ENCODE measurements around the gene EMC9. TPM values are rescaled to one million over a fixed set of nuclear protein-coding genes. Genes with fewer than 3 reads are reported as not detected.

EMC9 gene
- total RNA-seq, 1 donor from 2014 or later: 19.1 TPM

GRCh38 chr14:24147761-24148428, 6.5 kb upstream of the EMC9 start:
- ATAC-seq: peak; percentile 1

GRCh38 chr14:24146978-24147760, 5.8 kb upstream of the EMC9 start, which contains the start of gene RNF31:
TSS of gene RNF31 (plus strand) at chr14:24147498. CDS start at chr14:24147699, 201 bp downstream.
- ATAC-seq: peak; percentile 94

DNA sequence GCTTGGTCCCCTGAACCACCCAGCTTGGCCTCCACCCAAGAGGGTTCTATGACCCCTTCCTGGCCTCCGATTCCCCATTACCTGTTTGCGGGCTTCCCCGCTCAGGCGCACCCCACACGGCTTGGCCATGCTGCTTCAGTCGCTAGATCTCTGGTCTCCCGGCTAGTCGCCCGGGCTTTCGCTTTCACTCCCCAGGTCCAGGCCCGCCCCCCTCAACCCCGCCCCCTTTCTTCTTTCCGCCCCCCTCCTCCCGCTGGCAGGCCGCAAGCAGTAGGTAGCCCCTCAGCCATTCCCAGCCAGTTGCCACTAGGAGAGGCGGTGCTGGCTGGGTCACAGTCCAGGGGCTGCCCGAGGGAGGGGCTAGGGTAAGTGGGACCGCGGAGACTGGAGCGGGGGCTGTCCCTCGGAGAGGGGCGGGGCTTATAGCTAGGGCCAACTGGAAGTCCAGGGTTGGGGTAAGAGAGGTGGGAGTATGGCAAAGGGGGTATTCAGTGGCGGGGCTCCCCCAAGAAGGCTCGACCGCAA, 5.1 kb upstream of the EMC9 start, which contains the start of gene PSME2:
Gene PSME2 (minus strand): TSS at position 158 of the 525 bp plus-strand sequence. CDS start 29 bp downstream, at position 129.
- ATAC-seq: peak; percentile 82

DNA sequence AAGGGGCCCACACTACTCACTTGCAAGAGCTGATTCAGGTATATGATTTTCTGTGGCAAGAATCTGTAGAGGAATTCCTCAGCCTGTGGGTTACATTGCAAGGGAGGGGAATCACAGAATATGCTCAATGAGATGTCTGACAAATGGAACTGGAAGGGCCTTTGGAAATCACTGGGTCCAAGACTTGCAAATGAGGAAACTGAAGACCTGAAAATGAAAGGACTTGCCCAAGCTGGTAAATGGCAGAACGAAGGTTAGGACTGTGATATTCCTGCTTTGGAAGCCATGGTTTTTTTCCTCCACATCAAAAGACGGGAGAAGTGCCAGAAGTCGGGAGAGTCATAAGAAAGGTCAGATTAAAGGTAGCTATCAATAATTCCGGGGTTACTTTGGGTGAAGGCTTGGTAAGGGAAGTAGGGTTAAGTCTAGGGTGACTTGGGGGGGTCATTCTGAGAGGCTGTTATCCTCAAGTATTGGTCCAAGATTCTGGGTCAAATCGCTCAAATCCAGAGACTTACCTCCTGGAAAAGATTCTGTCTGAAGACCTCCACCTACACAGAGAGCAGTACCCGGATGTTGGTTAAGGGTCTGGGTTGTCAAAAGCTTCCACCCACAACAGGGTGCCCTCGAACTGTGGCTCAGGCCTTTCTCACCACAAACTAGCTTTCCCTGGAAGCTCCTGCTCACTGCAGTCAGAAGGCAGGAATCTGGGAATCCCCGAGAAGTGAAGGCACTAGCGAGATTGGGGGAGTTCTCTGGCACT, 4.5 kb upstream of the EMC9 start:
- ATAC-seq: no peak

DNA sequence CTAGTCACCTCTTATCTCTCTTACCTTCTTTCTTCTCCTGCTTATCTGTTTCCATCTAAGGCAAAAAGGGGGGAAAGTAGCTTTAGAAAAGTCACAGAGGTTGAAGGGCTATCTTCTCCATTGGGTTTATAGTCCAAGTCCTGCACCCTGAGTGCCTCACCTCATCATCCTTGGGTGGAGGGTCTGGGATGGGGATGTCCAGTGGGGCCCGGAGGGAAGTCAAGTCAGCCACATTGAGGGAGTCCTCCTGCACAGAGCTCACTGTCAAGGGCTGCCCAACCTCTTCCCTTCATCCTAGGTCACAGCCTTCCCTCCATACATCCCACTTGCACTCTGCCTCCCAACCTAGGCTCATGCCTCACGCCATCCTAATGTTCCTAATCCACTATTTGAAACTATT, 3.8 kb upstream of the EMC9 start:
- ATAC-seq: no peak

GRCh38 chr14:24144451-24144850, 3.1 kb upstream of the EMC9 start:
- ATAC-seq: no peak

DNA sequence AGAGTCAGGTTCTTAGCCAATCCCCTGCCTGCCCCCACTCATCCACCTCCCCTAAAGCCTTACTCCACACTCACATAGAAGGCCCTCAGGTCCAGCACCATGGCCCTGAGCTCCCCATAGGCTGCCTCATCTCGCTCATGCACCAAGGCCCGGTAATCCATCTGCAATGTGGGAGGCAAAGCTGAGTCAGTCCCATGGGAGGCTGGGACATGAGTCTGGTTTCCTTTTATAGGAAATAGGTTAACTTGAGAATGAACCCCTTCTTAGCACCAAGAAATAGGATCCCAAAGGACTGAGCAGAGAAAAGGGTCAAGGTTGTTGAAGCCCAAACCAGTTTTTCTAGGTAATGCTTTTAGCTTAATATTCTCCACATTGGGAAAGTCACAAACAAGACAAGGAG, 2.1 kb upstream of the EMC9 start:
- ATAC-seq: no peak

- no peak for ATAC-seq
Observed at GRCh38 chr14:24139272-24139934, 2.0 kb downstream of the EMC9 start.

DNA sequence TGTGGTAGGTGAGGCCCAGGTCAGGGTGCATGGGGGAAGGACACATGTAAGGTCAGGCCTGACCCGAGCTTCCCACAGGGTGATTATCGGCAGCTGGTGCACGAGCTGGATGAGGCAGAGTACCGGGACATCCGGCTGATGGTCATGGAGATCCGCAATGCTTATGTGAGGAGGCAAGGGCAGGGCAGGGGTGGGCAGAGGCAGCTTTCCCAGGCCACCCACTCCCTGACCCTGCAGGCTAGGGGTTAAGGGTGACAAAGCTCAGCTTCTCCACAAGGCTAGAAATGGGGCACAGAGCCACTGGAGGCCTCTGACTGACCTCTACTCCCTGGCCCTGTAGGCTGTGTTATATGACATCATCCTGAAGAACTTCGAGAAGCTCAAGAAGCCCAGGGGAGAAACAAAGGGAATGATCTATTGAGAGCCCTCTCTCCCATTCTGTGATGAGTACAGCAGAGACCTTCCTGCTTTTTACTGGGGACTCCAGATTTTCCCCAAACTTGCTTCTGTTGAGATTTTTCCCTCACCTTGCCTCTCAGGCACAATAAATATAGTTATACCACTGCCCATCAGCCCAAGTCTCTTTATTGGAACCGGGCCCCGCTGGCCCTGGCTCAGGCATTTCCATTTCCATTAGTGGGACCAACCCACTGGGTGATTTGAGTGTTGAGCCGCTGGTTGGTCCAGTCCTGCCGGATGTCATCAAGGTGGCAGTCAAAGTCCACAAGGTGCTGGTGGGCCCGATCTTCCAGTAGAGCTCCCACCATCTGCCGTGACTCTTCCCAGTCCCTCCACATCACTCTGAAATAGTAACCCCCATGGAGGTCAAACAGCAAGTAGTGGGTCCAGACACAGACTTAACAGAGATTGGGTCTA, 2.8 kb downstream of the EMC9 start:
- no peak for ATAC-seq

DNA sequence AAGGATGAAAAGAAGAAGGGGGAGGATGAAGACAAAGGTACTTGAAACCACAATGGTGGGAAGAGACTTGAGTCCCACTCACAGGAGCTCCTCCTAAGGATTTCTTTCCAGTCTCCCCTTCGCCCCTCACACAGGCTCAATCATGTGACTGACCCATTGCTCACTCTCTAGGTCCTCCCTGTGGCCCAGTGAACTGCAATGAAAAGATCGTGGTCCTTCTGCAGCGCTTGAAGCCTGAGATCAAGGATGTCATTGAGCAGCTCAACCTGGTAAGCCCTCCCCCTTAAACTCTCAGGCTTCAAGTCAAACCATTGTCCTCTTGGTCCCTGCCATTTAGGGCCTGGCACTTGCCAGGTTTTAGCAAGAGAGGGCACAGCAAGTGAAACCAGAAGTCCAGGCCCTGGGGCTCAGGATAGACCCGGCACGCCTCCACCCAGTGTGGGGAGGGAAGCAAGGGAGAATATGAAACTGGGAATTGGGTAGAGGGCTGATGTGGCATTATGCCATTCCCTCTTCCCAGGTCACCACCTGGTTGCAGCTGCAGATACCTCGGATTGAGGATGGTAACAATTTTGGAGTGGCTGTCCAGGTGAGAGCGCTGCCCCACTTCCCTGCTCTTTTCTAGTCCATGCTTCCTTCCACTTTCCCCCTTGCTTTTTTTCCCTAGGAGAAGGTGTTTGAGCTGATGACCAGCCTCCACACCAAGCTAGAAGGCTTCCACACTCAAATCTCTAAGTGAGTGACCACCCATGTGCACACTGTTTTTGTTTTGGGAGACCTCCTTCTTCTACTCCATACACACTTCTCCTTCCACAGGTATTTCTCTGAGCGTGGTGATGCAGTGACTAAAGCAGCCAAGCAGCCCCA, 3.6 kb downstream of the EMC9 start:
- no peak for ATAC-seq

DNA sequence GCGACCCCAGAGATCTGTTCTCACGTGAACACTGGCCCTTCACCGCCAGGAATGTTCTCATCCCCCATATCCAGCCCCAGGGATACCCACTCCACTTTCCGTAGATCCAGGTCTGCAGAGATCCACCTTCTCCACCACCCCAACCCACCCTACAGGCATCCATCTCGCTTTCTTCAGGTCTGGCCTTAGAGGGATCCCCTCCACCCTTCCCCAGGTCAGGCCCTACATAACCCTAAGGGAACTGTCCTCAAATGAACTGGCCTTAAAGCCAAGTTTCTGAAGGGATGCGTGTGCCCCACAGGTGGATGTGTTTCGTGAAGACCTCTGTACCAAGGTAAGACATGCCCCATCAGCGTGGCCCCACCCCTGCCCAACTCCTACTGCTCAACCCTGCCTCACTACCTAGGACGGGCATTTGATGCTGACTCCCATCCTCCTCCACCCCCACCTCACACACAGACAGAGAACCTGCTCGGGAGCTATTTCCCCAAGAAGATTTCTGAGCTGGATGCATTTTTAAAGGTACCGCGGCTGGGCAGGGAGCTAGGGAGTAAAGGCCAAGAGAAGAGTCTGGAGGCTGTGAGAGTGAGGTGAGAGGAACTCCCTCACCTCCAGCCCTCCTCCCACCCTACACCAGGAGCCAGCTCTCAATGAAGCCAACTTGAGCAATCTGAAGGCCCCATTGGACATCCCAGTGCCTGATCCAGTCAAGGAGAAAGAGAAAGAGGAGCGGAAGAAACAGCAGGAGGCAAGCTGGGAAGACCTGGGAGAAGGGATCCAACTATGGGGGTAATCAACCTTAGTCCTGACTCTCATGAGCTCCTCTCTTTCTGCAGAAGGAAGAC, 4.5 kb downstream of the EMC9 start:
- ATAC-seq: no peak

GRCh38 chr14:24135834-24136683, 5.3 kb downstream of the EMC9 start, which contains the start of gene PSME1:
TSS of gene PSME1 (plus strand) at chr14:24136194. CDS start at chr14:24136263, 69 bp downstream.
- ATAC-seq: peak; percentile 95

- ATAC-seq: no peak
Observed at GRCh38 chr14:24135584-24135833, 5.9 kb downstream of the EMC9 start.

GRCh38 chr14:24133735-24134134, 7.7 kb downstream of the EMC9 start:
- ATAC-seq: no peak

DNA sequence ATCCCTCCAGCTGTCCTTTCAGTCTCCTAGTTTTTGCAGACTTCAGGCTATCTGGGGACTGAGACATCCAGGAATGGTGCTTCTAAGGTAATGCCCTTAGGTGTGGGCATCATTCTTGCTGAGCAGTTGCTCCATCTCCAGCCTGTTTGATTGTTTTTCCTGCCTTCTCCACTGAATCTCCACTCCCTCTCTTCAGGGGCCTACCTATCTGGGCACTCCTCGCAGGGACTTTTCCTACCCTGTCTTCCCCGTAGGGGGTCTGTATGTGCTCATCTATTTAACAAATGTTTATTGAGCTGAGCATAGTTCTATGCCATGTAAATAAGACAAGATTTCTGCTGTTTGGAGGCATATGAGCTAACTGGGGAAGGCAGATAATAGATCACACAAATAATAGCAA, 8.4 kb downstream of the EMC9 start:
- ATAC-seq: no peak

DNA sequence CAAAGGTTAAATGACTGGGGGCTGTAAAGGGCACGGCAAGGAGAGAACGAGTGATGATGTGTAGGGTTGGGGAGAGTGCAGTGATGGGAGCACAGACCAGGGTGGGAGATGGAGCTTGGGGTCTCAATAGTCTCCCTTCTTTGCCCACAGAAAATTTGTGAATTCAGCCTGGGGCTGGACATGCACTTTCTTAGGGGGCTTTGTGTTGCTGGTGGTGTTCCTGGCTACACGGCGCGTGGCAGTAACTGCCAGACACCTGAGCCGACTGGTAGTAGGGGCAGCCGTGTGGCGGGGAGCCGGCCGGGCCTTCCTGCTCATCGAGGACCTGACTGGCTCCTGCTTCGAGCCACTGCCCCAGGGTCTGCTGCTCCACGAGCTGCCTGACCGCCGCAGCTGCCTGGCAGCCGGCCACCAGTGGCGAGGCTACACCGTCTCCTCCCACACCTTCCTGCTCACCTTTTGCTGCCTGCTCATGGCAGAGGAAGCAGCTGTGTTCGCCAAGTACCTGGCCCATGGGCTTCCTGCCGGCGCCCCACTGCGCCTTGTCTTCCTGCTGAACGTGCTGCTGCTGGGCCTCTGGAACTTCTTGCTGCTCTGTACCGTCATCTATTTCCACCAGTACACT, 9.2 kb downstream of the EMC9 start:
- peak; percentile 12 for ATAC-seq

GRCh38 chr14:24131549-24131966, 9.8 kb downstream of the EMC9 start:
- no peak for ATAC-seq
